H1 (cell line): ENCODE results near the gene PPP1R12A. TPM values are rescaled to one million over a fixed set of nuclear protein-coding genes. Genes with fewer than 3 reads are reported as not detected.

Source experiments
- CTCF ChIA-PET: fragments of 300-600 bp; sonication (Branson Sonifier 250); formaldehyde crosslinking; loops from one replicate; lab custom pipeline; 2021; ENCODE audit not compliant: partially characterized antibody; lab: Charles Lee
- POLR2A ChIA-PET: fragments of 300-600 bp; sonication (Branson Sonifier 250); formaldehyde crosslinking; loops from one replicate; lab custom pipeline; 2021; ENCODE audit warnings: inconsistent platforms; ENCODE audit not compliant: partially characterized antibody; lab: Charles Lee
- DNase-seq, 2 experiments: peaks; one replicate each; pipeline versions ENCODE4 v3.0.0 to v3.0.0-alpha.2; 2010 to 2022; ENCODE audit warnings: low spot score in 2 of 2, low read depth in 1 of 2, mixed read lengths in 1 of 2
- FAIRE-seq: peaks from 2 replicates; lab custom pipeline; 2011; peaks lifted over from hg19 to GRCh38; lab: Jason Lieb, UNC
- H2AFZ ChIP-seq: 2 replicates; pipeline ENCODE4 v1.8.1; 2012; ENCODE audit warnings: low read length, inconsistent platforms
- H2AK5ac ChIP-seq: 2 replicates; pipeline ENCODE4 v1.6.1; 2013; ENCODE audit warnings: low read depth, low read length
- H2BK120ac ChIP-seq: replicated peaks from 2 replicates; pipeline ENCODE3; 2013; ENCODE audit warnings: low read depth, low read length, inconsistent platforms
- H2BK12ac ChIP-seq: 2 replicates; pipeline ENCODE4 v1.6.1; 2013; ENCODE audit warnings: low read depth, low read length
- H2BK15ac ChIP-seq: 2 replicates; pipeline ENCODE4 v1.6.1; 2013; ENCODE audit warnings: low read length
- H2BK20ac ChIP-seq: 2 replicates; pipeline ENCODE4 v1.6.1; 2013; ENCODE audit warnings: low read length
- H2BK5ac ChIP-seq: 2 replicates; pipeline ENCODE4 v1.6.1; 2013; ENCODE audit warnings: low read depth, low read length
- H3K14ac ChIP-seq: 2 replicates; pipeline ENCODE4 v1.6.1; 2013; ENCODE audit warnings: inconsistent platforms; ENCODE audit not compliant: insufficient read length
- H3K18ac ChIP-seq: 2 replicates; pipeline ENCODE4 v1.6.1; 2013; ENCODE audit warnings: low read length; ENCODE audit errors: extremely low read depth
- H3K23ac ChIP-seq: 2 replicates; pipeline ENCODE4 v1.6.1; 2013; ENCODE audit warnings: inconsistent platforms; ENCODE audit not compliant: insufficient read length
- H3K23me2 ChIP-seq: 2 replicates; pipeline ENCODE4 v1.6.1; 2013; ENCODE audit warnings: low read depth, low read length
- H3K27ac ChIP-seq: 2 replicates; pipeline ENCODE4 v1.6.1; 2011; ENCODE audit warnings: low read depth, low read length, inconsistent platforms
- H3K27me3 ChIP-seq, 4 experiments: replicated peaks in 1 of 4; 1 replicate in 1 of 4; 2 replicates in 3 of 4; pipeline versions ENCODE4 v1.6.1 to v1.8.1; 2011 to 2013; ENCODE audit warnings: low read length in 3 of 4, mild to moderate bottlenecking in 3 of 4, inconsistent platforms in 2 of 4, mixed read lengths in 2 of 4, moderate library complexity in 1 of 4; ENCODE audit not compliant: control insufficient read depth in 3 of 4, insufficient read depth in 3 of 4; ENCODE audit errors: extremely low read depth in 1 of 4
- H3K36me3 ChIP-seq, 4 experiments: 2 replicates each; pipeline versions ENCODE4 v1.6.1 to v1.8.1; 2011 to 2013; ENCODE audit warnings: mild to moderate bottlenecking in 4 of 4, low read length in 3 of 4, moderate library complexity in 2 of 4, control low read depth in 1 of 4, inconsistent platforms in 1 of 4; ENCODE audit not compliant: insufficient read depth in 4 of 4, control insufficient read depth in 2 of 4
- H3K4ac ChIP-seq: replicated peaks from 2 replicates; pipeline ENCODE3; 2013; ENCODE audit warnings: low read length, low read depth, mixed read lengths, inconsistent platforms; ENCODE audit not compliant: insufficient read length
- H3K4me1 ChIP-seq, 4 experiments: replicated peaks in 1 of 4; 1 replicate in 1 of 4; 2 replicates in 3 of 4; pipeline versions ENCODE4 v1.6.1 to v1.8.1; 2011 to 2013; ENCODE audit warnings: low read length in 3 of 4, inconsistent platforms in 2 of 4, mixed read lengths in 1 of 4; ENCODE audit not compliant: insufficient read depth in 4 of 4, control insufficient read depth in 3 of 4
- H3K4me2 ChIP-seq, 2 experiments: 2 replicates each; pipeline versions ENCODE4 v1.6.1 to v1.8.1; 2011 to 2013; ENCODE audit warnings: low read depth in 2 of 2, low read length in 2 of 2, control low read depth in 1 of 2, inconsistent platforms in 1 of 2, mild to moderate bottlenecking in 1 of 2; ENCODE audit not compliant: insufficient read depth in 1 of 2
- H3K4me3 ChIP-seq, 4 experiments: fragments of 200-600, 300-600 bp in 1 of 4; sonication (generic), shearing (Covaris generic), sonication (Bioruptor Twin) in 1 of 4; 2 replicates each; pipeline versions ENCODE4 v1.5.1 to v1.8.1; 2011 to 2016; ENCODE audit warnings: low read length in 4 of 4, low read depth in 3 of 4, control low read depth in 2 of 4, inconsistent platforms in 2 of 4, mild to moderate bottlenecking in 2 of 4, mixed read lengths in 1 of 4, moderate library complexity in 1 of 4; ENCODE audit not compliant: insufficient read depth in 2 of 4; ENCODE audit errors: extremely low read depth in 1 of 4
- H3K56ac ChIP-seq: replicated peaks from 2 replicates; pipeline ENCODE3; 2013; ENCODE audit warnings: low read depth, mild to moderate bottlenecking, mixed read lengths, low read length, inconsistent platforms; ENCODE audit not compliant: insufficient read length
- H3K79me1 ChIP-seq: 2 replicates; pipeline ENCODE4 v1.6.1; 2013; ENCODE audit warnings: low read depth, low read length, control low read depth
- H3K79me2 ChIP-seq, 2 experiments: 2 replicates each; pipeline versions ENCODE4 v1.6.1 to v1.8.1; 2012 to 2013; ENCODE audit warnings: low read length in 2 of 2, mild to moderate bottlenecking in 2 of 2, inconsistent platforms in 1 of 2; ENCODE audit not compliant: insufficient read depth in 2 of 2, control insufficient read depth in 1 of 2
- H3K9ac ChIP-seq, 4 experiments: replicated peaks in 1 of 4; 1 replicate in 1 of 4; 2 replicates in 3 of 4; pipeline versions ENCODE4 v1.6.1 to v1.8.1; 2011 to 2013; ENCODE audit warnings: low read depth in 3 of 4, low read length in 3 of 4, control low read depth in 2 of 4, mild to moderate bottlenecking in 2 of 4, moderate library complexity in 2 of 4, inconsistent platforms in 1 of 4; ENCODE audit errors: extremely low read depth in 1 of 4
- H3K9me3 ChIP-seq, 2 experiments: 2 replicates each; pipeline versions ENCODE4 v1.6.1 to v1.8.1; 2012 to 2013; ENCODE audit warnings: mild to moderate bottlenecking in 2 of 2, moderate library complexity in 2 of 2, control low read depth in 1 of 2, inconsistent platforms in 1 of 2, low read depth in 1 of 2, low read length in 1 of 2, mixed read lengths in 1 of 2; ENCODE audit not compliant: insufficient read depth in 2 of 2
- H4K20me1 ChIP-seq, 2 experiments: replicated peaks in 1 of 2; 2 replicates each; pipeline versions ENCODE3 to v1.8.1; 2011 to 2013; ENCODE audit warnings: inconsistent platforms in 2 of 2, low read length in 2 of 2, mild to moderate bottlenecking in 1 of 2; ENCODE audit not compliant: insufficient read depth in 2 of 2, control insufficient read depth in 1 of 2
- H4K5ac ChIP-seq: 2 replicates; pipeline ENCODE4 v1.6.1; 2013; ENCODE audit warnings: low read length, low read depth, mixed read lengths, inconsistent platforms; ENCODE audit not compliant: insufficient read length
- H4K8ac ChIP-seq: 2 replicates; pipeline ENCODE4 v1.8.0; 2013; ENCODE audit warnings: mild to moderate bottlenecking, moderate library complexity, low read length, inconsistent platforms; ENCODE audit not compliant: insufficient read depth; ENCODE audit errors: extremely low read depth
- H4K91ac ChIP-seq: replicated peaks from 2 replicates; pipeline ENCODE3; 2013; ENCODE audit warnings: low read length, mixed read lengths, inconsistent platforms; ENCODE audit not compliant: insufficient read length
- BRCA1 ChIP-seq: IDR thresholded peaks from 2 replicates; pipeline ENCODE4 v1.6.1; 2012; ENCODE audit warnings: low read depth, low read length, improper control_type of control experiment
- CEBPB ChIP-seq: IDR thresholded peaks from 2 replicates; pipeline ENCODE4 v1.6.1; 2012; ENCODE audit warnings: low read depth, low read length
- CHD1 ChIP-seq: IDR thresholded peaks from 2 replicates; pipeline ENCODE4 v1.6.1; 2012; ENCODE audit warnings: low read depth, low read length, improper control_type of control experiment
- MAFK ChIP-seq: IDR thresholded peaks from 2 replicates; pipeline ENCODE4 v1.6.1; 2012; ENCODE audit warnings: low read depth, mild to moderate bottlenecking, improper control_type of control experiment, low read length
- POLR2A ChIP-seq, 2 experiments: IDR thresholded peaks; 1 replicate in 1 of 2; 2 replicates in 1 of 2; pipeline ENCODE4 v1.6.1; 2011; ENCODE audit warnings: low read depth in 2 of 2, low read length in 2 of 2, mild to moderate bottlenecking in 2 of 2; ENCODE audit errors: control extremely low read depth in 1 of 2
- SP4 ChIP-seq: IDR thresholded peaks from 2 replicates; pipeline ENCODE4 v1.6.1; 2012; ENCODE audit warnings: low read length, inconsistent platforms
- WGBS, 2 experiments: shearing (Covaris generic) in 1 of 2; methylation state at CpG; one replicate each; pipeline versions ENCODE4 v1.1.6 to v1.1.7; 2013 to 2015; ENCODE audit warnings: low lambda C conversion rate in 2 of 2, mixed read lengths in 2 of 2, inconsistent platforms in 1 of 2, low coverage in 1 of 2, missing lambda C conversion rate in 1 of 2; ENCODE audit not compliant: insufficient replicate concordance in 2 of 2, insufficient coverage in 1 of 2, insufficient read length in 1 of 2; ENCODE audit errors: extremely low coverage in 1 of 2, missing lambda C conversion rate in 1 of 2; 5-methylcytosine and 5-hydroxymethylcytosine counted together
- polyA plus RNA-seq, 7 experiments: library from polyadenylated mRNA; depleted of rRNA in 3 of 7; stranded (reverse) in 5 of 7; unstranded in 2 of 7; fragments of >200 nt in 5 of 7; fragments of 200-250 nt in 2 of 7; gene quantifications; 1 replicate in 5 of 7; 2 replicates in 1 of 7; 4 replicates in 1 of 7; pipeline versions ENCODE4 v1.2.1 to v1.2.3, GENCODE V29; 2011 to 2013; ENCODE audit warnings: missing spikeins in 2 of 7, mixed read lengths in 2 of 7
- total RNA-seq: library from RNA; stranded (reverse); fragmentation: NEBNext Ultra II Directional; extraction: Animal tissue kit (Norgen Biotek cat#: 25700); gene quantifications from 2 replicates; pipeline ENCODE4 v1.2.1, GENCODE V29; 2021

The PPP1R12A gene
- total and polyA plus RNA-seq, 2 of the 8 experiments (the other 6 are each of a cell fraction or from before 2014, with no cell fraction given), result 14.7 to 81.5 TPM

GRCh38 chr12:79936670-79937069, 1.8 kb upstream of the PPP1R12A start:
- Histone ChIP-seq H2AFZ (no peak overlapping the region), H2BK20ac (no peak overlapping the region), H3K4me1 (peaks cover 0 to 4% (median 1%) of the 10 kb centered on the region in 4 experiments; a peak in 3 of 7 replicates), H3K9ac (no peak overlapping the region), H4K8ac (no peak overlapping the region), H2BK12ac (no peak overlapping the region), H3K27ac (no peak overlapping the region), H3K14ac (no peak overlapping the region), H3K9me3 (no peaks in the 10 kb centered on the region), H2BK5ac (no peak overlapping the region), H3K23me2 (peaks cover 9% of the 10 kb centered on the region), H2BK120ac (no peak overlapping the region), H3K18ac (no peak overlapping the region), H3K36me3 (no peaks in the 10 kb centered on the region), H3K4me2 (no peak overlapping the region; a peak in 1 of 4 replicates), H3K4me3 (peak overlapping the region in 1 of 4 experiments; percentile 96; a peak in 1 of 8 replicates), H2BK15ac (no peak overlapping the region), H3K4ac (no peak overlapping the region), H3K79me2 (peaks cover 9 to 33% of the 10 kb centered on the region in 2 experiments; a peak in 3 of 4 replicates), H4K5ac (no peak overlapping the region), H3K27me3 (no peaks in the 10 kb centered on the region), H3K56ac (no peak overlapping the region), H2AK5ac (no peak overlapping the region), H3K79me1 (no peaks in the 10 kb centered on the region), H4K20me1 (peaks cover 0 to 2% of the 10 kb centered on the region in 2 experiments), H4K91ac (no peak overlapping the region), H3K23ac (no peak overlapping the region)
- WGBS, 2 experiments, result 42% methylated on average over 1 of the region's 1 CpG; no CpG with 5 or more reads in 1 of the 2 experiments
- DNase-seq, result no peak
- TF ChIP-seq SP4 (no peak), BRCA1 (no peak), CHD1 (no peak), CEBPB (no peak), MAFK (no peak), POLR2A (IDR thresholded peaks at IDR 0.05; ENCODE audit: control extremely low read depth in 1 of 2, low read depth in 2 of 2, low read length in 2 of 2) (no peak)
- no peak for FAIRE-seq
- POLR2A ChIA-PET, result interaction anchor here (0.9 to 3.8 kb wide), 6 partner anchors 9 to 35 kb away, joined by 3 to 11 read pairs (median 4); no protein-coding TSS in a partner anchor
- CTCF ChIA-PET, result interaction anchor here (1.0 to 1.2 kb wide), 2 partner anchors 11 to 181 kb away, joined by 3 read pairs; no protein-coding TSS in a partner anchor
